ENCODE data around the gene KARS1. TPM values are rescaled to one million over a fixed set of nuclear protein-coding genes. Genes with fewer than 3 reads are reported as not detected.

Gene KARS1
- 130 TPM for total RNA-seq
- 100 to 1,000 TPM; 186 to 237 (median 209) TPM for polyA plus RNA-seq

GRCh38 chr16:75647492-75648264 is at the start of gene KARS1, which contains the start of gene TERF2IP:
Gene KARS1, minus strand, starts transcription at chr16:75647665. Its CDS starts 26 bp downstream, at chr16:75647639.
Gene TERF2IP, plus strand, starts transcription at chr16:75647773. Its CDS starts 110 bp downstream, at chr16:75647883.
- Mint-ChIP-seq H3K4me3 (peak within 1 kb of the TSS; percentile 98 to 100 (median 100)), H3K27ac (peak within 1 kb of the TSS; percentile 99 to 100 (median 99)), H3K36me3 (peaks cover 28% of the 10 kb centered on the region), H3K9me3 (peaks cover 0 to 2% (median 0%) of the 10 kb centered on the region in 7 donors), H3K27me3 (no peaks in the 10 kb centered on the region), H3K4me1 (peaks cover 40 to 74% (median 57%) of the 10 kb centered on the region in 4 donors)
- Histone ChIP-seq H3K4me1 (ENCODE audit: control insufficient read depth, insufficient read depth, low read length, poor library complexity, severe bottlenecking) (peaks cover 65% of the 10 kb centered on the region), H3K27me3 (ENCODE audit: control insufficient read depth, insufficient read depth, low read length) (no peaks in the 10 kb centered on the region), H3K36me3 (ENCODE audit: control insufficient read depth, insufficient read depth, low read length) (peaks cover 27% of the 10 kb centered on the region), H3K9me3 (ENCODE audit: control insufficient read depth in 2 of 2, low read length in 2 of 2) (no peaks in the 10 kb centered on the region), H3K4me3 (ENCODE audit: low read depth, low read length) (peak within 1 kb of the TSS; percentile 100), H3K27ac (ENCODE audit: insufficient read depth, low read length, poor library complexity, severe bottlenecking) (peak within 1 kb of the TSS; percentile 97)
- ATAC-seq (ENCODE audit: low read depth in 2 of 2) (peak; percentile 88 to 89), DNase-seq (peak; percentile 91 to 97 (median 95))

DNA sequence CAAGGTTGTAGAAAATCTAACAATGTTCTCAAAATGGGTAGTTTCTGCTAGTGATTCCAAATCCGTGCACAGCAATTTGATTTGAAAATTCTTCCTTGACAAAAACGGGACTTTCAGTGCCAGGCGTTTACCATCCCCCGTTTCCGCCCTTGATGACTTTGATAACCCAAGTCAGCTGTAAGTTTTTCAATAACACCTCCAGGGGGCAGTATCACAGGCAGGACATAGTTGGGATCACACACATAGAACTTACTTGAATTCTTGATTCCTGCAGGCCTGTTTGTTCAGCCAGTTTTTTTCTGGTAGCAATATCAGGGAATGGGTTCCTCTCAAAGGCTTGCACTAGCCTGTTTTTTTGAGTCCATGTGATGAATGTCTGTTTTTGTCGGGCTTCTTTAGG is 48.2 kb upstream of the KARS1 start:
- no peaks in the 10 kb centered on the region for H3K27me3 ChIP-seq (ENCODE audit: control insufficient read depth, insufficient read depth, low read length)
- H3K36me3 ChIP-seq (ENCODE audit: control insufficient read depth, insufficient read depth, low read length), result no peaks in the 10 kb centered on the region
- no peaks in the 10 kb centered on the region for H3K4me1 ChIP-seq (ENCODE audit: control insufficient read depth, insufficient read depth, low read length, poor library complexity, severe bottlenecking)
- Mint-ChIP-seq H3K4me1 (no peaks in the 10 kb centered on the region), H3K4me3 (no peak overlapping the region), H3K9me3 (no peaks in the 10 kb centered on the region), H3K27ac (no peak overlapping the region), H3K27me3 (peaks cover 5% of the 10 kb centered on the region), H3K36me3 (no peaks in the 10 kb centered on the region)
- no peak overlapping the region for H3K4me3 ChIP-seq (ENCODE audit: low read depth, low read length)
- ATAC-seq (ENCODE audit: low read depth in 2 of 2), result no peak
- H3K9me3 ChIP-seq (ENCODE audit: control insufficient read depth in 2 of 2, low read length in 2 of 2), result no peaks in the 10 kb centered on the region
- DNase-seq, result peak in 1 of 3 donors; percentile 5
- H3K27ac ChIP-seq (ENCODE audit: insufficient read depth, low read length, poor library complexity, severe bottlenecking), result no peak overlapping the region

DNA sequence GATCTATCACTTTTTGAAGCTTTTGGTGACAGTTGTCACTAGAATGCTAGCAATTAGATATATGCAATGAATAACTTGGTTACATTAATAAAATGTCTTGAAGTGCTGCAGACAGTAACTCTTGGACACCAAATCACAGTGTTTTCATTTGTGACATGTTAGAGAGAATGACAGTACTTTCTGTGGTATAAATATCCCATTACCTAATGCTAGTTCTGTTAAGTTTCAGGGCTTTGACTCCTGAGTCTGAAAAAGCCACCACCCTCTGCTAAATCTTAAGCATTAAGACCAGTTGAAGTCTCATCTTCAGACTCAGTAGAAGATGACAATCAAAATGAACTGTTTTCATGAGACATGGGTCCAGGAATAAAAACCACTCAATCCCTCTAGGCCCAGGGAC is 39.9 kb upstream of the KARS1 start:
- H3K4me3 Mint-ChIP-seq, result no peak overlapping the region
- Histone ChIP-seq H3K27ac (ENCODE audit: insufficient read depth, low read length, poor library complexity, severe bottlenecking) (no peak overlapping the region), H3K27me3 (ENCODE audit: control insufficient read depth, insufficient read depth, low read length) (no peaks in the 10 kb centered on the region), H3K36me3 (ENCODE audit: control insufficient read depth, insufficient read depth, low read length) (no peaks in the 10 kb centered on the region), H3K4me1 (ENCODE audit: control insufficient read depth, insufficient read depth, low read length, poor library complexity, severe bottlenecking) (no peaks in the 10 kb centered on the region), H3K9me3 (ENCODE audit: control insufficient read depth in 2 of 2, low read length in 2 of 2) (no peaks in the 10 kb centered on the region), H3K4me3 (ENCODE audit: low read depth, low read length) (no peak overlapping the region)
- H3K36me3 Mint-ChIP-seq, result peaks cover 5% of the 10 kb centered on the region
- no peak overlapping the region for H3K27ac Mint-ChIP-seq
- DNase-seq (no peak), ATAC-seq (ENCODE audit: low read depth in 2 of 2) (no peak)
- no peaks in the 10 kb centered on the region for H3K27me3 Mint-ChIP-seq
- H3K9me3 Mint-ChIP-seq, result peaks cover 0 to 3% (median 1%) of the 10 kb centered on the region in 7 donors
- H3K4me1 Mint-ChIP-seq, result peaks cover 0 to 5% (median 0%) of the 10 kb centered on the region in 4 donors

GRCh38 chr16:75682308-75682707 is 34.8 kb upstream of the KARS1 start:
- no peak for ATAC-seq (ENCODE audit: low read depth in 2 of 2)
- Histone ChIP-seq H3K36me3 (ENCODE audit: control insufficient read depth, insufficient read depth, low read length) (no peaks in the 10 kb centered on the region), H3K4me1 (ENCODE audit: control insufficient read depth, insufficient read depth, low read length, poor library complexity, severe bottlenecking) (no peaks in the 10 kb centered on the region), H3K9me3 (ENCODE audit: control insufficient read depth in 2 of 2, low read length in 2 of 2) (no peaks in the 10 kb centered on the region), H3K27me3 (ENCODE audit: control insufficient read depth, insufficient read depth, low read length) (no peaks in the 10 kb centered on the region), H3K4me3 (ENCODE audit: low read depth, low read length) (no peak overlapping the region), H3K27ac (ENCODE audit: insufficient read depth, low read length, poor library complexity, severe bottlenecking) (no peak overlapping the region)
- Mint-ChIP-seq H3K4me3 (no peak overlapping the region), H3K4me1 (peaks cover 0 to 5% (median 0%) of the 10 kb centered on the region in 4 donors), H3K36me3 (peaks cover 5% of the 10 kb centered on the region), H3K27ac (no peak overlapping the region), H3K9me3 (peaks cover 0 to 3% (median 0%) of the 10 kb centered on the region in 7 donors), H3K27me3 (peaks cover 8% of the 10 kb centered on the region)
- no peak for DNase-seq

DNA sequence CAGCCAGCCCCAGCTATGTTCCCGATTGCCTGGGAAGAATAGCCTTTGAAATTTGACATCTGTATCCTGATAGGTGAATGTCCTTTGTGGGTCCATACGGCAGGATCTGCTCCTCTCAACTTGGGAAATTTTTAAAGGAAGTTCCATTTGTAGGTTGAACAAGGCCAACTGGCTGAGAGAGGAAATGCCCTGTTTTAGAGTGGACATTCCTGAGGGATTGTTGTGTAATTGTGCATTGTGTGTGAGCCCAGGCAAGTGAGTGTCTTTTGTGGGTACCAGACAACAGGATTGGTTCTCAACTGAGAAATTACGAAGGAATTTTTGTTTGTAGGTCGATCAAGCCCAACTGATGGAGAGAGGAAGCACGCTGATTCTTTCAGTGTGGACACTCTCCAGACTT is 31.9 kb upstream of the KARS1 start:
- H3K4me1 ChIP-seq (ENCODE audit: control insufficient read depth, insufficient read depth, low read length, poor library complexity, severe bottlenecking), result no peaks in the 10 kb centered on the region
- H3K4me1 Mint-ChIP-seq, result no peaks in the 10 kb centered on the region
- peaks cover 0 to 2% (median 0%) of the 10 kb centered on the region in 7 donors for H3K9me3 Mint-ChIP-seq
- peaks cover 5% of the 10 kb centered on the region for H3K36me3 Mint-ChIP-seq
- no peaks in the 10 kb centered on the region for H3K36me3 ChIP-seq (ENCODE audit: control insufficient read depth, insufficient read depth, low read length)
- no peaks in the 10 kb centered on the region for H3K27me3 ChIP-seq (ENCODE audit: control insufficient read depth, insufficient read depth, low read length)
- no peaks in the 10 kb centered on the region for H3K9me3 ChIP-seq (ENCODE audit: control insufficient read depth in 2 of 2, low read length in 2 of 2)
- ATAC-seq (ENCODE audit: low read depth in 2 of 2) (no peak), DNase-seq (no peak)
- H3K27ac Mint-ChIP-seq, result no peak overlapping the region
- H3K4me3 ChIP-seq (ENCODE audit: low read depth, low read length), result no peak overlapping the region
- no peak overlapping the region for H3K4me3 Mint-ChIP-seq
- H3K27me3 Mint-ChIP-seq, result peaks cover 8% of the 10 kb centered on the region
- H3K27ac ChIP-seq (ENCODE audit: insufficient read depth, low read length, poor library complexity, severe bottlenecking), result no peak overlapping the region

DNA sequence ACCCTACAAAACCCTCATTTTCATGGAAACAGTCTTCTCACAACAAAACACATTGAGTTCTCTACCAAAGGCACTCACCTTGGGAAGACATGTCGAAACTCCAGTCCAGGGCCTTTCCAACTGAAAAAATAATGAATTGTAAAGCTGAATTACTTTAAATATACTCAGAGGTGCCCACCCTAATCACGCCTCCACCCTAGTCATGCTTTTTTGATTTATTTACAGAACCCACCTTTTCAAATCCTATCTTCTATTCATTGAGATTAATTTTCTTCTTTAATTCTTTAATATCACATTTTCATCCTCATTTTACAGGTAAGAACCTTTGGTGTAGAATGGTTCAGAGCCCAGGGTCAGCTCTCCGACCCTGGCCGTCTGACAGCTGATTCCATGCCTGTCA is 29.4 kb upstream of the KARS1 start, which contains the start of gene CPHXL2:
TSS of gene CPHXL2 (minus strand) at position 101 of the 400 bp plus-strand sequence. CDS start at position 91, 10 bp downstream.
- Histone ChIP-seq H3K4me1 (ENCODE audit: control insufficient read depth, insufficient read depth, low read length, poor library complexity, severe bottlenecking) (no peaks in the 10 kb centered on the region), H3K9me3 (ENCODE audit: control insufficient read depth in 2 of 2, low read length in 2 of 2) (no peaks in the 10 kb centered on the region), H3K36me3 (ENCODE audit: control insufficient read depth, insufficient read depth, low read length) (no peaks in the 10 kb centered on the region), H3K27ac (ENCODE audit: insufficient read depth, low read length, poor library complexity, severe bottlenecking) (no peak within 1 kb of the TSS), H3K27me3 (ENCODE audit: control insufficient read depth, insufficient read depth, low read length) (no peaks in the 10 kb centered on the region), H3K4me3 (ENCODE audit: low read depth, low read length) (no peak within 1 kb of the TSS)
- Mint-ChIP-seq H3K27ac (no peak within 1 kb of the TSS), H3K9me3 (no peaks in the 10 kb centered on the region), H3K36me3 (no peaks in the 10 kb centered on the region), H3K4me3 (no peak within 1 kb of the TSS), H3K27me3 (peaks cover 8% of the 10 kb centered on the region), H3K4me1 (no peaks in the 10 kb centered on the region)
- no peak for DNase-seq
- ATAC-seq (ENCODE audit: low read depth in 2 of 2), result no peak

- ATAC-seq (ENCODE audit: low read depth in 2 of 2) (no peak), DNase-seq (no peak)
- H3K27ac ChIP-seq (ENCODE audit: insufficient read depth, low read length, poor library complexity, severe bottlenecking), result no peak overlapping the region
- H3K36me3 ChIP-seq (ENCODE audit: control insufficient read depth, insufficient read depth, low read length), result no peaks in the 10 kb centered on the region
- no peak overlapping the region for H3K4me3 ChIP-seq (ENCODE audit: low read depth, low read length)
- no peaks in the 10 kb centered on the region for H3K27me3 Mint-ChIP-seq
- H3K4me3 Mint-ChIP-seq, result no peak overlapping the region
- H3K36me3 Mint-ChIP-seq, result no peaks in the 10 kb centered on the region
- no peaks in the 10 kb centered on the region for H3K9me3 Mint-ChIP-seq
- no peaks in the 10 kb centered on the region for H3K4me1 Mint-ChIP-seq
- H3K27ac Mint-ChIP-seq, result no peak overlapping the region
- H3K27me3 ChIP-seq (ENCODE audit: control insufficient read depth, insufficient read depth, low read length), result no peaks in the 10 kb centered on the region
- H3K4me1 ChIP-seq (ENCODE audit: control insufficient read depth, insufficient read depth, low read length, poor library complexity, severe bottlenecking), result no peaks in the 10 kb centered on the region
- no peaks in the 10 kb centered on the region for H3K9me3 ChIP-seq (ENCODE audit: control insufficient read depth in 2 of 2, low read length in 2 of 2)
These were observed 20.0 kb upstream of the KARS1 start for GRCh38 chr16:75667503-75667902.
